ENCODE data around the gene TPI1. TPM values are rescaled to one million over a fixed set of nuclear protein-coding genes. Genes with fewer than 3 reads are reported as not detected.
"Not testable (repeated sequence)": the region's sequence is repeated elsewhere in the genome, so short reads cannot be mapped to it uniquely, and the experiment has no call there.

The TPI1 gene
- total RNA-seq, 2 donors from 2014 or later, result 694 to 1,875 TPM

DNA sequence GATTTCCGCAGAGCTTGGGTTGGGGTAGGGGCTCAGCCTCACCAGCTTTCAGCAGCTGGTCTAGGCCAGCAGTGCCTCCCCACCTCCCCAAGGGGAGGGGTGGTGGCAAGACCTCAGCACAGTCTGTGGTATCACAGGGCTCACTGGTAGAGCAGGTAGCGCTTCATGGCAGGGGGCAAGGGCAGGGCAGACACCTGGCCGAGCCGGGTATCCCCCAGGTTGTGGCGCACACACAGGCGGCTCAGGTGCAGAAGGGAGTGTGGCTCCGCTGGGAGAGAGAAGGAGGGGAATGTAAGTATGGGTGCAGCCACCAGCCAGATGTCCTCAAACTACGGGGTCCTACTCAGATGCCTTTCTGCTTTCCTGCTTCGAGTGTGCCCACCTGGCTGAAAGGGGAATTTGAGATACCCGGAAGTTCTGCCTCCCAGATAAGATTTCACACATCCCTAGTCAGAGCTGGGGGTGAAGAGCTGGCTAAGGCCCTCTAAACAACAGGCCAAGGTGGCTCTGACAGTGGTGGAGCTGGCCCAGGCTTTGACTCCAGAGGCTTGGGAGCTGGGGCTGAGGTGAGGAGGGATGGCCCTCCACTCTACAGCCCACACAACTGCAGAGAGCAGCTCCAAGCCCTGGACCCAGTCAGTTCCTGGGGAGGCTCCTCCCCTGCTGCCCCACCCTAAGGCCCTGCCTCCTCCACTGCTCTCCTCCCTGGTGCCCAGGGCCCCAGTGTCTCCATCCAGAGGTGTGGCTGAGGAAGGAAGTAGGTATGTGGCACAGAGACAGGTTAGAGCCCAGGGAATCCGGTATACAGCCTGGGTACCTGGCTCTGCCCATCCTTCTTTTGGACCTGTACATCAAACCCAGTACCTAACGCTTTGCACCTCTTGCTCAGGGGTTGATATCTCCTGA is 4.0 kb downstream of the TPI1 start:
- no peaks in the 10 kb centered on the region for H3K9me3 Mint-ChIP-seq
- peak in 1 of 2 donors; percentile 25 for ATAC-seq

GRCh38 chr12:6872073-6873048 is 5.0 kb downstream of the TPI1 start:
- H3K9me3 Mint-ChIP-seq, result no peaks in the 10 kb centered on the region
- H3K36me3 Mint-ChIP-seq, result peaks cover 45 to 65% of the 10 kb centered on the region in 2 donors

More for the DNA sequence above, 4.0 kb downstream of the TPI1 start:
- H3K36me3 Mint-ChIP-seq, result peaks cover 40 to 59% of the 10 kb centered on the region in 2 donors
- peak overlapping the region; percentile 91 to 95 for H3K27ac Mint-ChIP-seq
- DNase-seq (ENCODE audit: low spot score in 2 of 2), result peak in 1 of 2 donors; percentile 55

GRCh38 chr12:6873094-6874014 is 6.0 kb downstream of the TPI1 start, which contains the start of gene SPSB2:
SPSB2 (minus strand) TSS chr12:6873303; CDS start chr12:6872901, 402 bp downstream.
- Mint-ChIP-seq H3K36me3 (peaks cover 42 to 59% of the 10 kb centered on the region in 2 donors), H3K27ac (peak within 1 kb of the TSS; percentile 91 to 95), H3K9me3 (no peaks in the 10 kb centered on the region)
- DNase-seq (ENCODE audit: low spot score in 2 of 2), result peak; percentile 98 to 100
- peak; percentile 76 to 84 for ATAC-seq

More at GRCh38 chr12:6872073-6873048, 5.0 kb downstream of the TPI1 start:
- peak overlapping the region; percentile 91 to 95 for H3K27ac Mint-ChIP-seq
- ATAC-seq (peak; percentile 39 to 42), DNase-seq (ENCODE audit: low spot score in 2 of 2) (peak; percentile 87 to 94)

DNA sequence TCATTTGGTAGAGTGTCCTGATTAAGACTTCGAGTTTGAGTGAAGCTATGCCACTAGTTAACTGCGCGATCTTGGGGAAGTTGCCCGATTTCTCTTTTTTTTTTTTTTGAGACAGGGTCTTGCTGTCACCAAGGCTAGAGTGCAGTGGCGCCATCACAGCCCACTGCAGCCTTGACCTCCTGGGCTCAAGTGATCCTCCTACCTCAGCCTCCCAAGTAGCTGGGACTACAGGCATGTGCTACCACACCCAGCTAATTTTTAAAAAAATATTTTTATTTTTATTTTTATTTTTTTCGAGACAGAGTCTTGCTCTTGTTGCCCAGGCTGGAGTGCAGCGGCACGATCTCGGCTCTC is 6.7 kb downstream of the TPI1 start:
- peak overlapping the region; percentile 91 to 95 for H3K27ac Mint-ChIP-seq
- H3K9me3 Mint-ChIP-seq; DNase-seq (ENCODE audit: low spot score in 2 of 2); ATAC-seq: not testable (repeated sequence)
- peaks cover 36 to 53% of the 10 kb centered on the region in 2 donors for H3K36me3 Mint-ChIP-seq

DNA sequence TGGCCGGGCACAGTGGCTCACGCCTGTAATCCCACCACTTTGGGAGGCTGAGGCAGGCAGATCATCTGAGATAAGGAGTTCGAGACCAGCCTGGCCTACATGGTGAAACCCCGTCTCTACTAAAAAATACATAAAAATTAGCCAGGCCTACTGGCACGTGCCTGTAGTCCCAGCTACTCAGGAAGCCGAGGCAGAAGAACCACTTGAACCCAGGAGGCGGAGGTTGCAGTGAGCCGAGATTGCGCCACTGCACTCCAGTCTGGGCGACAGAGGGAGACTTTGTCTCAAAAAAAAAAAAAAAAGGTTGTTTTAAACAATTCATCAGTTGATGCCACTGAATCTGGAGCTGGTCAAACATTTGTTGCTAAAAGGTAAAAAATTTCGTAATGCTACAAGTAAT is 12.5 kb downstream of the TPI1 start:
- not testable (repeated sequence) for H3K9me3 Mint-ChIP-seq; DNase-seq (ENCODE audit: low spot score in 2 of 2); H3K27ac Mint-ChIP-seq; ATAC-seq
- peaks cover 12 to 23% of the 10 kb centered on the region in 2 donors for H3K36me3 Mint-ChIP-seq

DNA sequence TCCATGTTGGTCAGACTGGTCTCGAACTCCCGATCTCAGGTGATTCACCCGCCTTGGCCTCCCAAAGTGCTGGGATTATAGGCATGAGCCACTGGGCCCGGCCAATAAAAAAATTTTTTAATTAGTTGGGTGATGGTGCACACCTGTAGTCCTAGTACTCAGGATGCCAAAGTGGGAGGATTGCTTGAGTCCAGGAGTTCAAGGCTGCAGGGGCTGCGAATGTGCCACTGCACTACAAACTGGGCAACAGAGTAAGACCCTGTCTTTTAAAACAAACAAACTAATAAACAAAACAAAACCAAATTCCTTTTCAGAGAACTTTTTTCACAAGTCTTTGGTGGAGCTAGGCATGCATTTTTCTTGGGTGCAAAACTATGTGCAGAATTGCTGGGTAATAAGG is 15.9 kb downstream of the TPI1 start:
- DNase-seq (ENCODE audit: low spot score in 2 of 2) (no peak), ATAC-seq (no peak)
- Mint-ChIP-seq H3K36me3 (peaks cover 0 to 8% of the 10 kb centered on the region in 2 donors), H3K9me3 (no peaks in the 10 kb centered on the region), H3K27ac (no peak overlapping the region)

DNA sequence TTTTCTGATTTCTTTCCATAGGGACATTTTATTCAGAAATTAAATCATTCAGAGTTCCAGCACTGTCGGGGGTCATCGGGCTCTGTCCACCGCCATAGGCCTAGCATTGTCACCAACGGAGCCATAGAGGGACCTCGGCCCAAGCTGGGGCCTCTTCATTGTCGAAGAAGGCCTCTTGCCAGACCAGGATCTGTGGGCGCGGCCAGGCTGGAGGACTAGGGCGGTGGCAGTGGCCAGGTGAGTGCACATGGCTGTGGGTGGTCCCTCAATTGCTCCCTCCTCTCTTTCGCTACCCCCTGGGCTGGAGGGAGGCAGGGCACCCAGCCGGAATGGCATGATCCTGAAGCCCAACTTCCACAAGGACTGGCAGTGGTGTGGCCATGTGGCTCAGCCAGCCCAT is 16.4 kb downstream of the TPI1 start:
- peaks cover 0 to 8% of the 10 kb centered on the region in 2 donors for H3K36me3 Mint-ChIP-seq
- H3K9me3 Mint-ChIP-seq, result no peaks in the 10 kb centered on the region
- ATAC-seq, result no peak
- H3K27ac Mint-ChIP-seq, result no peak overlapping the region
- DNase-seq (ENCODE audit: low spot score in 2 of 2), result no peak

DNA sequence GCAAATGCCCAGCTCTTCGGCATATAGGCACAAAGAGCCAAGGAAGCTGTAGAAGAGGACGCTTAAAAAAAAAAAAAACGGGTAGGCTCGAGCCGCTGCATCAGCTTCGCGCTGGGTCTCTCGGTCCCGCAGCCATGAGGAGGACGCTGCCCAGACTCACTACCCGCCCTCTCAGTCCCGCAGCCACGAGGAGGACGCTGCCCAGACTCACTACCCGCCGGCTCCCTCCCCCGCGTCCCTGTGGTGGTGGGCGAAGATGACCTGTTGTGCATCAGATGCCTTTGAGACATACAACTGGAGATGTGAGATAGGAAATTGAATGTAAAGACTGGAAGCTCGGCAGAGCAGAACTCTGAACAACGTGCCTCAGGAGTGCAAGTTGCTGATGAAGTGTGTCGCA is 17.2 kb downstream of the TPI1 start:
- peaks cover 0 to 8% of the 10 kb centered on the region in 2 donors for H3K36me3 Mint-ChIP-seq
- DNase-seq (ENCODE audit: low spot score in 2 of 2), result no peak

DNA sequence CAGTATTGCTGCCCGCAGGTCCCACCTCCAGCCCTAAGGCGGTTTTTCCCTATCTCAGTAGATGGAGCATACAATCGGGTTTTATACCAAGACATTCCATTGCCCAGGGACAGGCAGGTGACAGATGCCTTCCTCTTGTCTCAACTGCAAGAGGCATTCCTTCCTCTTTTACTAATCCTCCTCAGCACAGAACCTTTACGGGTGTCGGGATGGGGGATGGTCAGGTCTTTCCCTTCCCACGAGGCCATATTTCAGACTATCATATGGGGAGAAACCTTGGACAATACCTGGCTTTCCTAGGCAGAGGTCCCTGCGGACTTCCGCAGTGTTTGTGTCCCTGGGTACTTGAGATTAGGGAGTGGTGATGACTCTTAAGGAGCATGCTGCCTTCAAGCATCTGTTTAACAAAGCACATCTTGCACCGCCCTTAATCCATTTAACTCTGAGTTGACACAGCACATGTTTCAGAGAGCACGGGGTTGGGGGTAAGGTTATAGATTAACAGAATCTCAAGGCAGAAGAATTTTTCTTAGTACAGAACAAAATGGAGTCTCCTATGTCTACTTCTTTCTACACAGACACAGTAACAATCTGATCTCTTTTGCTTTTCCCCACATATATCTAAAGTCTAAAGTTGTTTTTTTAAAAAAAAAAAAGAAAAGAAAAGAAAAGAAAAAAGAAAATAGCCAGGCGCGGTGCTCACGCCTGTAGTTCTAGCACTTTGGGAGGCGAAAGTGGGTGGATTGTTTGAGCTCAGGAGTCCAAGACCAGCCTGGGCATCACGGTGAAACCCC is 19.1 kb downstream of the TPI1 start:
- H3K36me3 Mint-ChIP-seq; H3K27ac Mint-ChIP-seq; ATAC-seq; H3K9me3 Mint-ChIP-seq; DNase-seq (ENCODE audit: low spot score in 2 of 2): not testable (repeated sequence)

More for the DNA sequence above, 17.2 kb downstream of the TPI1 start:
- Mint-ChIP-seq H3K27ac (peak overlapping the region in 1 of 2 donors; percentile 48), H3K9me3 (no peaks in the 10 kb centered on the region)
- ATAC-seq, result no peak

GRCh38 chr12:6887460-6887859 is 20.1 kb downstream of the TPI1 start:
- DNase-seq (ENCODE audit: low spot score in 2 of 2) (no peak), ATAC-seq (no peak)
- H3K27ac Mint-ChIP-seq, result no peak overlapping the region
- no peaks in the 10 kb centered on the region for H3K9me3 Mint-ChIP-seq
- H3K36me3 Mint-ChIP-seq, result peaks cover 0 to 8% of the 10 kb centered on the region in 2 donors

- H3K27ac Mint-ChIP-seq, result no peak overlapping the region
Observed at GRCh38 chr12:6888360-6888759, 21.0 kb downstream of the TPI1 start.

DNA sequence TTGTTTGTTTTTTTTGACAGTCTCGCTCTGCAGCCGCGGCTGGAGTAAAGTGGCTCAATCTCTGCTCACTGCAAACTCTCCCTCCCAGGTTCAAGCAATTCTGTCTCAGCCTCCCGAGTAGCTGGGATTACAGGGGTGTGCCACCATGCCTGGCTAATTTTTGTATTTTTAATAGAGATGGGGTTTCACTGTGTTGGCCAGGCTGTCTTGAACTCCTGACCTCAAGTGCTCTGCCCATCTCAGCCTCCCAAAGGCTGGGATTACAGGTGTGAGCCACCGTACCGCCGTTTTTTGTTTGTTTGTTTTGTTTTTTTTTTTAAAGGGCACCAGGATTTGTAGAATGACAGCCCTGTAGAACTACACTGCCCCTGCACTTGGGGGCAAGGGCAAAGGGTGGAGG is 21.5 kb downstream of the TPI1 start:
- not testable (repeated sequence) for H3K36me3 Mint-ChIP-seq; H3K27ac Mint-ChIP-seq; DNase-seq (ENCODE audit: low spot score in 2 of 2); H3K9me3 Mint-ChIP-seq; ATAC-seq

More at GRCh38 chr12:6888360-6888759, 21.0 kb downstream of the TPI1 start:
- DNase-seq (ENCODE audit: low spot score in 2 of 2) (no peak), ATAC-seq (no peak)
- no peaks in the 10 kb centered on the region for H3K9me3 Mint-ChIP-seq
- peaks cover 0 to 8% of the 10 kb centered on the region in 2 donors for H3K36me3 Mint-ChIP-seq

- H3K9me3 Mint-ChIP-seq; H3K36me3 Mint-ChIP-seq; ATAC-seq; DNase-seq (ENCODE audit: low spot score in 2 of 2): not testable (repeated sequence)
- H3K27ac Mint-ChIP-seq, result peak overlapping the region; percentile 74 to 90
Observed at GRCh38 chr12:6889775-6890573, 22.6 kb downstream of the TPI1 start.

All from activated naive CD4-positive, alpha-beta T cell treated with anti-CD3 and anti-CD28 coated beads, Interleukin-2, amount 50 U/mL, for 72 hours (primary cell).